ENCODE results near the gene MLX.
A peak's percentile ranks its signal among the peaks of the same experiment; 100 is the strongest.

- TF ChIP-seq CTCF (IDR thresholded peaks at IDR 0.05; ENCODE audit: low read depth, low read length) (no peak), MAX (IDR thresholded peaks at IDR 0.05; ENCODE audit: low read depth, low read length) (peak; percentile 49; the same call in 1 of the 2 replicates), POLR2A (IDR thresholded peaks at IDR 0.05; ENCODE audit: extremely low read depth, insufficient read length) (peak; percentile 64)
These were observed 5.0 kb upstream of the MLX start, which contains the start of gene COASY for GRCh38 chr17:42561897-42562387.

All from NB4 (cell line).